Stimulated activated CD8-positive, alpha-beta memory T cell treated with anti-CD3 and anti-CD28 coated beads, Interleukin-15, amount 100 ng/mL, for 1 hour (primary cell): Measurements from ENCODE around the gene CCDC88B.
A peak's percentile ranks its signal among the peaks of the same experiment; 100 is the strongest.
"Not testable (repeated sequence)": the region's sequence is repeated elsewhere in the genome, so short reads cannot be mapped to it uniquely, and the experiment has no call there.

Experiments
- DNase-seq: peaks from one replicate; pipeline ENCODE4 v3.0.0-alpha.2; 2020; ENCODE audit warnings: low read depth

CCDC88B gene

DNA sequence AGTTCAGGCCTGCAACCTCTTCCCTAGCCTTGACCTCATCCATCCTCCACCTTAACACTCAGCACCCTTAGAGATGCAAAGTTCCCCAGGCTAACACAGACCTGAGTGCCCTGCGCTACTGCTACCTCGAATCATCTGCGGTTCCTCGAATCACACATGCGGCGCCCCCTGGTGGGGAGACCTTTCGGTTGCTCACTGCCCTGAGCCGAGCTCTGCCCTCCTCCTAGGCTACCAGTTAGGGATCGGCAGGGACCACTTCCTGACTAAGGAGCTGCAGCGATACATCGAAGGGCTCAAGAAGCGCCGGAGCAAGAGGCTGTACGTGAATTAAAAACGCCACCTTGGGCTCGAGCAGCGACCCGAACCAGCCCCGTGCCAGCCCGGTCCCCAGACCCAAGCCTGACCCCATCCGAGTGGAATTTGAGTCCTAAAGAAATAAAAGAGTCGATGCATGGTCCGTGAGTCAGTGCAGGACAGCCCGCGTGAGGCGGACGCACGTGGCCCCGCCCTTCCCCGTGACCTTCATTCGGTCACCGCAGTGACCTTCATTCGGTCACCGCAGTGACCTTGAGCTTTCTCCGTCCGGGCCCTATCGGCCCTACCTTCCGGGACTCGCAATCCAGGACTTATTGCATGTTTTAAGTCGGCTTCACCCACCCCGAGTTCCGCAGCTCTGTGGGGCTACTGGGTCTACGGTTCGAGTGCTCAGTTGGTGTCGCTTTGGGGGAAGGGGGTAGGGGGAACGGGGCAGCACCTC lies 35.5 kb upstream of the CCDC88B start:
- DNase-seq = peak; percentile 96

GRCh38 chr11:64305075-64305690 lies 34.8 kb upstream of the CCDC88B start, which contains the start of gene ESRRA:
Gene ESRRA, plus strand, starts transcription at chr11:64305524. Its CDS starts 1,656 bp downstream, at chr11:64307180.
- DNase-seq = peak; percentile 98

- DNase-seq = no peak
Measured at GRCh38 chr11:64305691-64306562, 34.1 kb upstream of the CCDC88B start.

DNA sequence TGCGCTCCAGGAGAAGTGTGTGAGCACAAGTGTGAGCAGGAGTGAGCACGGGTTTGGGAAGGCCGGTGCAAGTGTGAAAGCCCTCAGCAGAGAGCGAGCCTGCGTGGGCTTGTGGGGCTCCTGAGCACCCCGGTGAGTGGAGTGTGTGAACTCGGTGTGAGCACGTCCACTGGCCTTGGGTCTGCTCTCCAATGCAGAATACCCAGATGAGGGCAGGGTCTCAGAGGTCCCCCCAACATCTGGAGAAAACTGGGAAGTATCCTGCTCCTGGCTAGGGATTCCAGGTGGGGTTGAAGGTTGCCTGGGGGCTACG lies 33.5 kb upstream of the CCDC88B start:
- no peak for DNase-seq

DNA sequence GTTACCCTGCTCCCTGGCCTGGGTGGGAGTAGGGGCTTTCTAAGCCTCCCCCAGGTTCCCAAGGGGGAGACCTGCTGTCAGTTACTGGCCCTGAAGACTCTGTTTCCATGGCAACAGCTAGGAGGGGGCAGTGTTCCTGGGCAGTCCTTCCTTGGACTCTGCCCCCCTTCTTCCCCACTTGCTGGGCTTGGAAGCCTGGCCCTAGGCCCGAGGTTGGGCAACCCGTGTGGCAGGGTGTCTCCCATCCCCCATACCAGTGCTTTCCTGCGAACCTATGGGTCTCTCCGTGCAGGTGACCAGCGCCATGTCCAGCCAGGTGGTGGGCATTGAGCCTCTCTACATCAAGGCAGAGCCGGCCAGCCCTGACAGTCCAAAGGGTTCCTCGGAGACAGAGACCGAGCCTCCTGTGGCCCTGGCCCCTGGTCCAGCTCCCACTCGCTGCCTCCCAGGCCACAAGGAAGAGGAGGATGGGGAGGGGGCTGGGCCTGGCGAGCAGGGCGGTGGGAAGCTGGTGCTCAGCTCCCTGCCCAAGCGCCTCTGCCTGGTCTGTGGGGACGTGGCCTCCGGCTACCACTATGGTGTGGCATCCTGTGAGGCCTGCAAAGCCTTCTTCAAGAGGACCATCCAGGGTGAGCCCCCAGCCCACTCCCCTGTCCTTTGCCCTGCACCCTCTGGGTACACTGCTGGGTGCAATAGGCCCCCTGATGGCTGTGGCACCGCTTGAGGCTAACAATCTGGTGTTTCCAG lies 33.0 kb upstream of the CCDC88B start:
- DNase-seq = no peak

GRCh38 chr11:64307795-64308194 lies 32.2 kb upstream of the CCDC88B start:
- DNase-seq = not testable (repeated sequence)

GRCh38 chr11:64312947-64313346 lies 27.1 kb upstream of the CCDC88B start:
- DNase-seq = no peak

DNA sequence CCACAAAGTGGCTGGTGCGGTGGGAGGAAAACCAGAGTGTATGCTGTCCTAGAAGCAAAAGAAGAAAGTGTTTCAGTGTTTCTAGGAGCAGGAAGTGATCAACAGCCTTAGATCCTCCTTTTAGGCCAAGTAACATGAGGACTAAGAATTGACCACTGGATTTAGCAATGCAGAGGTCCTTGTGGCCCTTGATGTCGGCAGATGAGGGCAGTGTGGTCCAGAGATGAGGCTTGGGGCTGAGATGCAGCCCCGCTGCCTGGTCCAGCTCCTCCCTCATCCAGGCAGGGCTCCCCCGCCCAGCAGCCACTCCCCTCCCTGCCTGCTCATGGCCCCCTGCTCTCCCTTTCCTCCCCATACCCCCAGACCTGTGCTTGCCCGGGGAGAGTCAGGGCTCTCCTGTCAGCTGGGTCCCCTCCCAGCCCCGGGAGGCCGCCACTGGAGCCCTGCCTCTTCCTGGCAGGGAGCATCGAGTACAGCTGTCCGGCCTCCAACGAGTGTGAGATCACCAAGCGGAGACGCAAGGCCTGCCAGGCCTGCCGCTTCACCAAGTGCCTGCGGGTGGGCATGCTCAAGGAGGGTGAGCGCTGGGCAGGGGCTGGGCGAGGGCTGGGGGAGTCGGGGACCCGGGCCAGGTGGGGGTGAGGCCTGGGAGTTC lies 26.4 kb upstream of the CCDC88B start:
- no peak for DNase-seq

DNA sequence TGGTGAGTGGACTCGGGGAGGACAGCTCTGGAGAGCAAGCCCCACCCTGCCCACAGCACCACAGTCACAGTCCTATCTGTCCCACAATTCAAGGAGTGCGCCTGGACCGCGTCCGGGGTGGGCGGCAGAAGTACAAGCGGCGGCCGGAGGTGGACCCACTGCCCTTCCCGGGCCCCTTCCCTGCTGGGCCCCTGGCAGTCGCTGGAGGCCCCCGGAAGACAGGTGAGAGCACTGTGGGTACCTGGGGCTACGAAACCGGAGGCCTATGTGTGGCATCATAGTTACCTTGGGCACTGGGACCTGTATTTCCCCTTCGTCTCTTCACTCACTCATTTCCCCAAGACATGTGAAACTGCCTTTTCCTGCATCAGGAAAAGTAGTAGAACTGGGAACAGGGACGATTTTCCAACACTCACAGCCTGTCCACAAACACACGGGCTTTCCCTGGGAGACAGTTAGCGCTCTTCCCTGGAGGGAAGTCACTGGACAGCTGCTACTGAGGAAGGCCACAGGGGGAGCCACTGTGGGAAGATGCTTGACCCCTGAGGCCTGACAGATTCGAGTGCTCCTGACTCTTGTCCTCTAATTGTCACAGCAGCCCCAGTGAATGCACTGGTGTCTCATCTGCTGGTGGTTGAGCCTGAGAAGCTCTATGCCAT lies 25.7 kb upstream of the CCDC88B start:
- no peak for DNase-seq

GRCh38 chr11:64314805-64315561 lies 25.0 kb upstream of the CCDC88B start:
- DNase-seq = no peak

DNA sequence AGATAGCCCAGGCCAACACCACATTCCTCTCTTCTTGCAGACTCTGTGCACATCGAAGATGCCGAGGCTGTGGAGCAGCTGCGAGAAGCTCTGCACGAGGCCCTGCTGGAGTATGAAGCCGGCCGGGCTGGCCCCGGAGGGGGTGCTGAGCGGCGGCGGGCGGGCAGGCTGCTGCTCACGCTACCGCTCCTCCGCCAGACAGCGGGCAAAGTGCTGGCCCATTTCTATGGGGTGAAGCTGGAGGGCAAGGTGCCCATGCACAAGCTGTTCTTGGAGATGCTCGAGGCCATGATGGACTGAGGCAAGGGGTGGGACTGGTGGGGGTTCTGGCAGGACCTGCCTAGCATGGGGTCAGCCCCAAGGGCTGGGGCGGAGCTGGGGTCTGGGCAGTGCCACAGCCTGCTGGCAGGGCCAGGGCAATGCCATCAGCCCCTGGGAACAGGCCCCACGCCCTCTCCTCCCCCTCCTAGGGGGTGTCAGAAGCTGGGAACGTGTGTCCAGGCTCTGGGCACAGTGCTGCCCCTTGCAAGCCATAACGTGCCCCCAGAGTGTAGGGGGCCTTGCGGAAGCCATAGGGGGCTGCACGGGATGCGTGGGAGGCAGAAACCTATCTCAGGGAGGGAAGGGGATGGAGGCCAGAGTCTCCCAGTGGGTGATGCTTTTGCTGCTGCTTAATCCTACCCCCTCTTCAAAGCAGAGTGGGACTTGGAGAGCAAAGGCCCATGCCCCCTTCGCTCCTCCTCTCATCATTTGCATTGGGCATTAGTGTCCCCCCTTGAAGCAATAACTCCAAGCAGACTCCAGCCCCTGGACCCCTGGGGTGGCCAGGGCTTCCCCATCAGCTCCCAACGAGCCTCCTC lies 24.1 kb upstream of the CCDC88B start:
- DNase-seq = not testable (repeated sequence)

- DNase-seq = no peak
Measured at GRCh38 chr11:64316672-64317324, 23.2 kb upstream of the CCDC88B start.

DNA sequence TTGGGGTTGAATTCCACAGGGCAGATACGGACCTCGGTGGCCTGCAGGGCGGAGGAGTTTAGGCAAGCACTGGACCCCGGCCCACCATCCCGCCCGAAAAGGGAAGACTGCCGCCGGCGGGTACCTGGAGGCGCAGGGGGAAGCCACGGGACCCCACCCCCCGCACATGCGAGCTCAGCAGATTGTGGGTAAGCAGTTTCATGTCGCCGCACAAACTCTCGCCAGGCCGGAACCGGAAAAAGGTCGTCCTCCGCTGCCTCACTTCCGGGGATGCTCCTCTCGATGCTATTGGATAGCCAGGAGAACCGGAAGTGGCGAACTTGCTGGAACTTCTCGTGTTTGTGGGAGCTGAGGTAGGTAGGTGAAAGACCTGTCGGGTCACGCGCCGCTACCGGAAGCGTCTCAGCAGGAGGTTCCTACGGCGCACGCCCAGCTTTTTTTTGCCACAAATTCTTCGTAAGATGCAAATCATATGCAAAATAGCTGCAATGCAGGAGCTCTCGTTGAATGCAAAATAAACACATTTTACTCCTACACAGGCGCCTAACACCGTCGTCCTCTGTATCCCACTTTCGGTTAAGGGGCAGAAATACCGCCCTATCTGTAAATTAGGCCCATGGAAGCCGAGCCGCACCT lies 22.6 kb upstream of the CCDC88B start, which contains the start of gene TRMT112:
Gene TRMT112 (minus strand): TSS at position 235 of the 636 bp plus-strand sequence. CDS start 33 bp downstream, at position 202.
- peak; percentile 93 for DNase-seq

GRCh38 chr11:64317961-64318765 lies 21.8 kb upstream of the CCDC88B start, which contains the start of gene PRDX5:
Gene PRDX5, plus strand, starts transcription at chr11:64318121. Its CDS starts 95 bp downstream, at chr11:64318216.
- DNase-seq = peak; percentile 79

DNA sequence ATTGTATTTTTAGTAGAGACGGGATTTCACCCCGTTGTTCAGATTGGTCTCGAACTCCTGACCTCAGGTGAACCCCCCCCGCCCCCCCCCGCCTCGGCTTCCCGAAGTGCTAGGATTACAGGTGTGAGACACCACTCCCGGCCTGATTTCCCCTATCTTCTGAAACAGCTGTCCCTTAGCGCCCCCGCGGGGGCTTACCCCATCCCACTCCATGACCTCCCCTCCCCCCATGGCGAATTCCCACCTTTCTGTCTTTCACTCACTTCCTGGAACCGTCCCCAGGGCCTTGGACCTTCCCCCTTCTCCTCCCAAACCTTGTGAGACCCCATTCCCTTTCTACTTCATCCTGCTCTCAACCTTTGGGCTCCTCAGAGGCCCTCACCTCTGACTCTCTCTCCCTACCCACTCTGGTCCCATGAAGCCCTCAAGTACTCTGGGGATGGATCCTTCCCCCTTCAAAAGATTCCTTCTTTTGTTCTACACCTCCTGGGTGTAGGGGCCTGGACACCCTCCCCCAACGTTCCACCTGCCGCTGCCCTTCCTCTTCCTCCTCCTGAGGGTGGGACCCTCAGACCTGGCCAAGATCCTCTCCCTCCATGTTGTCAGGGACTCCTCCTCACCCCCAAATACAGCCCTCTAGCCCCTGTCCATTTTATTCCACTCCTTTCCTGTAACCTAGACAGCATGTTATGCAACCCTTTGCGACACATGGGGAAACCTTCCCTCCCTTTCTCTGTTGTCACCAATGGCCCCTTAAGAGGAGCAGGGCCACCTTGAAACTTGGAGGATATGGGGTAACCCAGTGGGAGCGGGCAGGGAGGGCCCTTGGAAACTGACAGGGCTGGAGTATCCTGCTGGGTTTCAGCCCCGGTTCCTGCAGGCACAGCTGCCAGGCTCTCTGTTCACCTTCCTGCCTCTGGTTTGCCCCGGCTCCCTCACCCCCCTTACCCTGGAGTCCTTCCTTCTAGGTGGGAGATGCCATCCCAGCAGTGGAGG lies 20.9 kb upstream of the CCDC88B start:
- no peak for DNase-seq

- DNase-seq = no peak
Measured at GRCh38 chr11:64320556-64320955, 19.4 kb upstream of the CCDC88B start.
